Psoas muscle (tissue), 8 donors: Measurements from ENCODE around the gene CYB5R3. TPM values are rescaled to one million over a fixed set of nuclear protein-coding genes. Genes with fewer than 3 reads are reported as not detected.

ENCODE experiments used
- ATAC-seq, 4 donors: fragments of 200-7000 bp; cut with Tn5 transposase; one replicate each; pipeline ENCODE4 v1.9.1; 2020; ENCODE audit warnings: moderate library complexity in 3 of 4, mild to moderate bottlenecking in 2 of 4
- DNase-seq, 2 donors: peaks; one replicate each; pipeline ENCODE4 v3.0.0-alpha.2; 2020
- H3K27ac ChIP-seq: fragments of 200-600 bp; one replicate; pipeline ENCODE4 v1.8.0; 2022
- H3K27me3 ChIP-seq, 3 donors: fragments of 200-600 bp in 1 of 3; one replicate each; pipeline versions ENCODE4 v1.6.1 to v1.8.0; 2013 to 2022; ENCODE audit warnings: low read length in 2 of 3, mild to moderate bottlenecking in 2 of 3, moderate library complexity in 1 of 3; ENCODE audit not compliant: insufficient read depth in 3 of 3
- H3K36me3 ChIP-seq, 2 donors: fragments of 200-600 bp in 1 of 2; one replicate each; pipeline versions ENCODE4 v1.6.1 to v1.8.0; 2013 to 2022; ENCODE audit warnings: low read depth in 1 of 2, mild to moderate bottlenecking in 1 of 2, moderate library complexity in 1 of 2; ENCODE audit not compliant: insufficient read depth in 1 of 2
- H3K4me1 ChIP-seq: fragments of 200-600 bp; one replicate; pipeline ENCODE4 v1.8.0; 2022
- H3K4me3 ChIP-seq: fragments of 200-600 bp; one replicate; pipeline ENCODE4 v1.8.0; 2022; ENCODE audit warnings: mild to moderate bottlenecking
- H3K9me3 ChIP-seq: fragments of 200-600 bp; one replicate; pipeline ENCODE4 v1.8.0; 2022
- CTCF ChIP-seq: fragments of 200-600 bp; IDR thresholded peaks from one replicate; pipeline ENCODE4 v1.8.0; 2022; ENCODE audit warnings: antibody characterized with exemption
- WGBS, 3 donors: extraction: QIAGEN DNeasy Blood & Tissue Kit; methylation state at CpG; one replicate each; pipeline versions ENCODE4 v1.1.6 to v1.1.7; 2013; 5-methylcytosine and 5-hydroxymethylcytosine counted together
- intact Hi-C, 2 donors: fragments of 100-400 bp; cut with DNase I; formaldehyde crosslinking; loops; one replicate each; pipeline versions ENCODE4 v1.11.0 to v1.14.2; 2022
- polyA plus RNA-seq, 3 donors: library from polyadenylated mRNA; stranded (reverse); fragments of 200-250 nt; gene quantifications; one replicate each; pipeline ENCODE4 v1.2.3, GENCODE V29; 2013
- total RNA-seq, 4 donors: library from RNA; stranded (reverse); fragmentation: NEBNext Ultra II Directional in 2 of 4; extraction: Animal tissue kit (Norgen Biotek cat#: 25700) in 2 of 4; gene quantifications; one replicate each; pipeline versions ENCODE4 v1.2.1 to v1.2.4, GENCODE V29; 2021 to 2023
- donor health status: healthy with polysubstance abuse.
- donor health status: DM: no; HTN: no; CAD: no; lungs with moderate emphysema.
- donor health status: Bipolar disorder and iron deficiency.
- donor health status: healthy.
- donor health status: DM: yes; HTN: yes; CAD: no.
- donor health status: DM: no; HTN: no; CAD: no.
- donor health status: DM: no; HTN: no; CAD: no.
- donor health status: DM: yes; HTN: yes; CAD: no.

CYB5R3 gene
- total and polyA plus RNA-seq, 7 donors, result 120 to 230 (median 172) TPM

- Histone ChIP-seq H3K36me3 (peaks cover 4 to 54% of the 10 kb centered on the region in 2 donors), H3K4me3 (no peak overlapping the region), H3K4me1 (peaks cover under 1% of the 10 kb centered on the region), H3K27ac (no peak overlapping the region), H3K9me3 (no peaks in the 10 kb centered on the region), H3K27me3 (no peaks in the 10 kb centered on the region)
- TF ChIP-seq CTCF, result no peak
- no peak for ATAC-seq
- 87 to 90% (median 88%) methylated on average over 2 of the region's 2 CpGs for WGBS, 3 donors
- intact Hi-C loops, result no loop called here
- no peak for DNase-seq
Observed at GRCh38 chr22:42603427-42603826, 45.8 kb downstream of the CYB5R3 start.

- no peak overlapping the region for H3K4me3 ChIP-seq
- DNase-seq (no peak), ATAC-seq (no peak)
- H3K36me3 ChIP-seq, result peaks cover 4 to 64% of the 10 kb centered on the region in 2 donors
- WGBS, 3 donors, result 59 to 80% (median 67%) methylated on average over 2 of the region's 2 CpGs
- peak overlapping the region; percentile 43 for H3K27ac ChIP-seq
- no peaks in the 10 kb centered on the region for H3K27me3 ChIP-seq
- TF ChIP-seq CTCF, result no peak
- H3K4me1 ChIP-seq, result no peaks in the 10 kb centered on the region
- no peaks in the 10 kb centered on the region for H3K9me3 ChIP-seq
- intact Hi-C loops, result no loop called here
Observed at GRCh38 chr22:42602470-42602869, 46.7 kb downstream of the CYB5R3 start.

- H3K36me3 ChIP-seq, result peaks cover 4 to 69% of the 10 kb centered on the region in 2 donors
Observed at GRCh38 chr22:42601879-42602465, 47.2 kb downstream of the CYB5R3 start.

GRCh38 chr22:42596863-42597530, 52.2 kb downstream of the CYB5R3 start:
- H3K4me1 ChIP-seq, result no peaks in the 10 kb centered on the region
- H3K27me3 ChIP-seq, result no peaks in the 10 kb centered on the region
- intact Hi-C loops, result no loop called here
- no peak for DNase-seq
- H3K9me3 ChIP-seq, result no peaks in the 10 kb centered on the region
- peaks cover 20 to 100% of the 10 kb centered on the region in 2 donors for H3K36me3 ChIP-seq
- no peak overlapping the region for H3K4me3 ChIP-seq
- peak in 1 of 4 donors; percentile 32 for ATAC-seq
- no peak for TF ChIP-seq CTCF
- 83 to 89% (median 85%) methylated on average over 11 of the region's 11 CpGs for WGBS, 3 donors
- H3K27ac ChIP-seq, result no peak overlapping the region

More at GRCh38 chr22:42601879-42602465, 47.2 kb downstream of the CYB5R3 start:
- no peak overlapping the region for H3K4me3 ChIP-seq
- H3K9me3 ChIP-seq, result no peaks in the 10 kb centered on the region
- peak overlapping the region; percentile 43 for H3K27ac ChIP-seq
- ATAC-seq (peak in 2 of 4 donors; percentile 19 to 29), DNase-seq (no peak)
- H3K4me1 ChIP-seq, result no peaks in the 10 kb centered on the region
- no peaks in the 10 kb centered on the region for H3K27me3 ChIP-seq
- intact Hi-C loops, result no loop called here
- 74 to 78% (median 76%) methylated on average over 6 of the region's 6 CpGs for WGBS, 3 donors
- TF ChIP-seq CTCF, result no peak
